Measurements from ENCODE around the gene TYR. TPM values are rescaled to one million over a fixed set of nuclear protein-coding genes. Genes with fewer than 3 reads are reported as not detected.
"Not testable (repeated sequence)": the region's sequence is repeated elsewhere in the genome, so short reads cannot be mapped to it uniquely, and the experiment has no call there.

TYR gene
- polyA plus RNA-seq, 4 donors: not detected

DNA sequence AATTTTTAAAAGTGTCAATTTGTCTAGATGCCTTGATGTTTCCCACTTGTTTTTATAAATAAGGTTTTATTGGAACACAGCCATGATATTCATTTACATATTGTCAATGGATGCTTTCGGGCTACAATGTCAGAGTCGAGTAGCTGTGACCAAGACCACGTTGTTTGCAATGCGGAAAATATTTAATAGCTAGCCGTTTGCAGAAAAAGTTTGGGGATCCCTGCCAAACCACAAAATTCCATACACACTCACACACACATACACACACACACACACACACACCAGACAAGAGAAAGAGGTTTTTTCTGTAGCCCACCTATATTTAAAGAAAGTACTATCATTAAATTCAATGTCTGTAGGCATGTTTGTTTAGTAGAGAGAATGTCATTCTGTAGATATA, 58.3 kb downstream of the TYR start:
- Histone ChIP-seq H3K36me3 (ENCODE audit: control insufficient read depth in 3 of 3, insufficient read depth in 2 of 3, low read depth in 1 of 3, low read length in 3 of 3) (no peaks in the 10 kb centered on the region), H3K9me3 (ENCODE audit: control insufficient read depth in 2 of 2, insufficient read depth in 1 of 2, low read depth in 1 of 2, low read length in 1 of 2) (no peaks in the 10 kb centered on the region)

GRCh38 chr11:89247007-89247406, 69.3 kb downstream of the TYR start:
- not testable (repeated sequence) for DNase-seq; H3K27ac ChIP-seq (ENCODE audit: low read depth in 1 of 3, low read length in 2 of 3); H3K4me3 ChIP-seq (ENCODE audit: low read depth in 1 of 3, low read length in 3 of 3); H3K36me3 ChIP-seq (ENCODE audit: control insufficient read depth in 3 of 3, insufficient read depth in 2 of 3, low read depth in 1 of 3, low read length in 3 of 3); FAIRE-seq; H3K9me3 ChIP-seq (ENCODE audit: control insufficient read depth in 2 of 2, insufficient read depth in 1 of 2, low read depth in 1 of 2, low read length in 1 of 2); H3K27me3 ChIP-seq (ENCODE audit: control insufficient read depth in 3 of 3, insufficient read depth in 3 of 3, low read length in 3 of 3); H3K4me1 ChIP-seq (ENCODE audit: control insufficient read depth in 3 of 3, insufficient read depth in 2 of 3, low read depth in 1 of 3, low read length in 2 of 3)
- WGBS, 3 donors: 68 to 75% (median 71%) methylated on average over 4 of the region's 4 CpGs

More for the DNA sequence above, 58.3 kb downstream of the TYR start:
- DNase-seq (no peak), FAIRE-seq (no peak)
- Histone ChIP-seq H3K27ac (ENCODE audit: low read depth in 1 of 3, low read length in 2 of 3) (no peak overlapping the region), H3K4me3 (ENCODE audit: low read depth in 1 of 3, low read length in 3 of 3) (no peak overlapping the region), H3K27me3 (ENCODE audit: control insufficient read depth in 3 of 3, insufficient read depth in 3 of 3, low read length in 3 of 3) (no peaks in the 10 kb centered on the region), H3K4me1 (ENCODE audit: control insufficient read depth in 3 of 3, insufficient read depth in 2 of 3, low read depth in 1 of 3, low read length in 2 of 3) (no peaks in the 10 kb centered on the region)
- WGBS, 3 donors: 81 to 89% (median 85%) methylated on average over 5 of the region's 5 CpGs

GRCh38 chr11:89249196-89249595, 71.5 kb downstream of the TYR start:
- no peak for FAIRE-seq
- WGBS, 3 donors: 45 to 64% (median 57%) methylated on average over 2 of the region's 2 CpGs
- no peak for DNase-seq

DNA sequence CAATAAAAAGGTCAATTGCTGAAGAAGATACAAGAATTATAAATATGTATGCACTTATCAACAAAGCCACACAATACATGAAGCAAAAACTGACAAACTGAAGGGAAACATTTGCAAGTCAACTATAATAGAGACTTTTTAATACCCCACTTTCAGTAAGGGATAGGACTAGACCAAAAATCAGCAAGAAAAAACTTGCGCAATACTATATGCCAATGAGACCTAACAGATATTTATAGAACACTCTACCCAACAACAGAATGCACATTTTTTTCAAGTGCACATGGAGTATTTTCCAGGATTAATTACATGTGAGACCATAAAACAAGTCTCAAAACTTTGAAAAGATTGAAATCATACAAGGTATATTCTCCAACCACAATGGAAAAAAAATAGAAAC, 83.8 kb downstream of the TYR start:
- DNase-seq; FAIRE-seq; H3K27me3 ChIP-seq (ENCODE audit: control insufficient read depth in 3 of 3, insufficient read depth in 3 of 3, low read length in 3 of 3); H3K36me3 ChIP-seq (ENCODE audit: control insufficient read depth in 3 of 3, insufficient read depth in 2 of 3, low read depth in 1 of 3, low read length in 3 of 3); H3K4me3 ChIP-seq (ENCODE audit: low read depth in 1 of 3, low read length in 3 of 3); H3K27ac ChIP-seq (ENCODE audit: low read depth in 1 of 3, low read length in 2 of 3); H3K9me3 ChIP-seq (ENCODE audit: control insufficient read depth in 2 of 2, insufficient read depth in 1 of 2, low read depth in 1 of 2, low read length in 1 of 2); H3K4me1 ChIP-seq (ENCODE audit: control insufficient read depth in 3 of 3, insufficient read depth in 2 of 3, low read depth in 1 of 3, low read length in 2 of 3): not testable (repeated sequence)
- WGBS, 3 donors: 95 to 98% (median 97%) methylated on average over 1 of the region's 1 CpG

More at GRCh38 chr11:89249196-89249595, 71.5 kb downstream of the TYR start:
- no peaks in the 10 kb centered on the region for H3K27me3 ChIP-seq (ENCODE audit: control insufficient read depth in 3 of 3, insufficient read depth in 3 of 3, low read length in 3 of 3)
- H3K4me3 ChIP-seq (ENCODE audit: low read depth in 1 of 3, low read length in 3 of 3): no peak overlapping the region
- H3K27ac ChIP-seq (ENCODE audit: low read depth in 1 of 3, low read length in 2 of 3): no peak overlapping the region
- no peaks in the 10 kb centered on the region for H3K4me1 ChIP-seq (ENCODE audit: control insufficient read depth in 3 of 3, insufficient read depth in 2 of 3, low read depth in 1 of 3, low read length in 2 of 3)
- no peaks in the 10 kb centered on the region for H3K9me3 ChIP-seq (ENCODE audit: control insufficient read depth in 2 of 2, insufficient read depth in 1 of 2, low read depth in 1 of 2, low read length in 1 of 2)
- no peaks in the 10 kb centered on the region for H3K36me3 ChIP-seq (ENCODE audit: control insufficient read depth in 3 of 3, insufficient read depth in 2 of 3, low read depth in 1 of 3, low read length in 3 of 3)

GRCh38 chr11:89267660-89268302, 90.1 kb downstream of the TYR start:
- Histone ChIP-seq H3K27me3 (ENCODE audit: control insufficient read depth in 3 of 3, insufficient read depth in 3 of 3, low read length in 3 of 3) (no peaks in the 10 kb centered on the region), H3K4me1 (ENCODE audit: control insufficient read depth in 3 of 3, insufficient read depth in 2 of 3, low read depth in 1 of 3, low read length in 2 of 3) (no peaks in the 10 kb centered on the region), H3K9me3 (ENCODE audit: control insufficient read depth in 2 of 2, insufficient read depth in 1 of 2, low read depth in 1 of 2, low read length in 1 of 2) (no peaks in the 10 kb centered on the region), H3K36me3 (ENCODE audit: control insufficient read depth in 3 of 3, insufficient read depth in 2 of 3, low read depth in 1 of 3, low read length in 3 of 3) (no peaks in the 10 kb centered on the region), H3K4me3 (ENCODE audit: low read depth in 1 of 3, low read length in 3 of 3) (no peak overlapping the region), H3K27ac (ENCODE audit: low read depth in 1 of 3, low read length in 2 of 3) (no peak overlapping the region)
- DNase-seq: no peak
- WGBS, 3 donors: 36 to 67% (median 41%) methylated on average over 2 of the region's 2 CpGs
- no peak for FAIRE-seq

DNA sequence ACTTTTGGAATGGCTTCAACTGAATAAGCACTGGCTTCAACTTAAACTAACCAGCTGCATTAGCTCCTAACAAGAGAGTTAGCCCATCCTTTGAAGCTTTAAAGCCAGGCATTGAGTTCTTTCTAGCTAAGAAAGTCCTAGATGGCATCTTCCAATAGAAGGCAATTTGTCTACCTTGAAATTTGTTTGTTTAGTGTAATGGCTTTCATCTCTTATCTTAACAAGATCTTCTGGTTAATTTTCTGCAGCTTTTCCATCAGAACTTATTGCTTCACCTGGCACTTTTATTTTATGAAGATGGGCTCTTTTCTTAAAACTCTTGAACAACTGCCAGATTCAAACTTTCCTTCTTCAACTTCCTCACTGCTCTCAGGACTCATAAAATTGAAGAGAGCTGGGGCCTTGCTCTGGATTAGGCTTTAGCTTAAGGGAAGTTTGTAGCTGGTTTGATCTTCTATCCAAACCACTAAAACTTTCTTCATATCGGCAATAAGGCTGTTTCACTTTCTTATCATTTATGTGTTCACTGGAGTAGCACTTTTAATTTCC, 94.9 kb downstream of the TYR start:
- DNase-seq: not testable (repeated sequence)
- WGBS, 3 donors: 38 to 61% (median 44%) methylated on average over 1 of the region's 1 CpG

DNA sequence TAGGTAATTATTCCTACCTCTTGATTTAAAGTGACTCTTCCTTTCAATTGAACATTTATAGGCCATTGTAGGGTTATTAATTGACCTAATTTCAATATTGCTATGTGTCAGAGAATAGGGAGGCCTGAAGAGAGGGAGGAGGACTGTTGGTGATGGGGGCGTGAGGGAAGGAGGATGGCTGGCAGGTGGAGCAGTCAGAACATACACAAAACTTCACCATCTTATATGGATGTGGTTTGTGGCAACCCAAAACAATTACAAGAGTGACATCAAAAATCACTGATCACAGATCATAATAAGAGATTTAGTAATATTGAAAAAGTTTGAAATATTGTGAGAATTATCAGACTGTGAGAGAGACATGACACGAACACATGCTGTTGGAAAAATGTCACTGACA, 95.5 kb downstream of the TYR start:
- WGBS, 3 donors: 67 to 79% (median 73%) methylated on average over 2 of the region's 2 CpGs
- H3K27ac ChIP-seq (ENCODE audit: low read depth in 1 of 3, low read length in 2 of 3); FAIRE-seq: not testable (repeated sequence)

More for the DNA sequence above, 94.9 kb downstream of the TYR start:
- not testable (repeated sequence) for H3K36me3 ChIP-seq (ENCODE audit: control insufficient read depth in 3 of 3, insufficient read depth in 2 of 3, low read depth in 1 of 3, low read length in 3 of 3); H3K9me3 ChIP-seq (ENCODE audit: control insufficient read depth in 2 of 2, insufficient read depth in 1 of 2, low read depth in 1 of 2, low read length in 1 of 2); H3K27ac ChIP-seq (ENCODE audit: low read depth in 1 of 3, low read length in 2 of 3); FAIRE-seq; H3K27me3 ChIP-seq (ENCODE audit: control insufficient read depth in 3 of 3, insufficient read depth in 3 of 3, low read length in 3 of 3); H3K4me3 ChIP-seq (ENCODE audit: low read depth in 1 of 3, low read length in 3 of 3); H3K4me1 ChIP-seq (ENCODE audit: control insufficient read depth in 3 of 3, insufficient read depth in 2 of 3, low read depth in 1 of 3, low read length in 2 of 3)

DNA sequence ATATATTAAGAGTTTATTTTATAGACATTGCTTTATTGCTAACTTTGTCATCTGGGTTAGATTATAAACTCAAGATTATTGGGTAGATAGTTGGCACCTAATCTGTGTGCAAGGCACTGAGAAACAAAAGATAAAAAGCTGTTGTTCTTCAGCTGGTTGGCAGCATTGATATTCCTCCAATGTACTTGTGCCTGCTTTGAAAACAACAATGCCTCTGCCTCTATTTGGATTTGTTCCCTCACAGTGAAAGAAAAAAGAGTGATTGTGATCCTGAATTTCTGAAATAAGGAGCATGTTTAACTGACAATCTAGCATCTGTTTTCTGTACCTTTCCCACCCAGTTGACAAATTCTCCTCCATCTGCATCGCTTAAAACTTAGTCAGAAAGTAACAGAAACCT, 98.3 kb downstream of the TYR start:
- no peak for DNase-seq
- Histone ChIP-seq H3K4me3 (ENCODE audit: low read depth in 1 of 3, low read length in 3 of 3) (no peak overlapping the region), H3K27ac (ENCODE audit: low read depth in 1 of 3, low read length in 2 of 3) (no peak overlapping the region), H3K4me1 (ENCODE audit: control insufficient read depth in 3 of 3, insufficient read depth in 2 of 3, low read depth in 1 of 3, low read length in 2 of 3) (no peaks in the 10 kb centered on the region), H3K9me3 (ENCODE audit: control insufficient read depth in 2 of 2, insufficient read depth in 1 of 2, low read depth in 1 of 2, low read length in 1 of 2) (no peaks in the 10 kb centered on the region), H3K27me3 (ENCODE audit: control insufficient read depth in 3 of 3, insufficient read depth in 3 of 3, low read length in 3 of 3) (no peaks in the 10 kb centered on the region), H3K36me3 (ENCODE audit: control insufficient read depth in 3 of 3, insufficient read depth in 2 of 3, low read depth in 1 of 3, low read length in 3 of 3) (no peaks in the 10 kb centered on the region)
- WGBS, 3 donors: 63 to 90% (median 82%) methylated on average over 1 of the region's 1 CpG
- no peak for FAIRE-seq

More for the DNA sequence above, 95.5 kb downstream of the TYR start:
- H3K27me3 ChIP-seq (ENCODE audit: control insufficient read depth in 3 of 3, insufficient read depth in 3 of 3, low read length in 3 of 3); H3K36me3 ChIP-seq (ENCODE audit: control insufficient read depth in 3 of 3, insufficient read depth in 2 of 3, low read depth in 1 of 3, low read length in 3 of 3); DNase-seq; H3K4me1 ChIP-seq (ENCODE audit: control insufficient read depth in 3 of 3, insufficient read depth in 2 of 3, low read depth in 1 of 3, low read length in 2 of 3); H3K4me3 ChIP-seq (ENCODE audit: low read depth in 1 of 3, low read length in 3 of 3); H3K9me3 ChIP-seq (ENCODE audit: control insufficient read depth in 2 of 2, insufficient read depth in 1 of 2, low read depth in 1 of 2, low read length in 1 of 2): not testable (repeated sequence)

GRCh38 chr11:89279176-89279575, 101.5 kb downstream of the TYR start:
- Histone ChIP-seq H3K27ac (ENCODE audit: low read depth in 1 of 3, low read length in 2 of 3) (no peak overlapping the region), H3K4me1 (ENCODE audit: control insufficient read depth in 3 of 3, insufficient read depth in 2 of 3, low read depth in 1 of 3, low read length in 2 of 3) (no peaks in the 10 kb centered on the region), H3K36me3 (ENCODE audit: control insufficient read depth in 3 of 3, insufficient read depth in 2 of 3, low read depth in 1 of 3, low read length in 3 of 3) (no peaks in the 10 kb centered on the region), H3K27me3 (ENCODE audit: control insufficient read depth in 3 of 3, insufficient read depth in 3 of 3, low read length in 3 of 3) (no peaks in the 10 kb centered on the region), H3K4me3 (ENCODE audit: low read depth in 1 of 3, low read length in 3 of 3) (no peak overlapping the region), H3K9me3 (ENCODE audit: control insufficient read depth in 2 of 2, insufficient read depth in 1 of 2, low read depth in 1 of 2, low read length in 1 of 2) (no peaks in the 10 kb centered on the region)
- FAIRE-seq (no peak), DNase-seq (no peak)
- WGBS, 3 donors: 15 to 46% (median 27%) methylated on average over 1 of the region's 1 CpG
